H54 (cell line): Measurements from ENCODE around the gene BPNT1.
"Not testable (repeated sequence)": the region's sequence is repeated elsewhere in the genome, so short reads cannot be mapped to it uniquely, and the experiment has no call there.

ENCODE experiments used
- DNase-seq: peaks from one replicate; pipeline ENCODE4 v3.0.0; 2011; ENCODE audit warnings: low spot score, mixed read lengths; ENCODE audit not compliant: insufficient read length
- FAIRE-seq: peaks from 3 replicates; lab custom pipeline; 2011; peaks lifted over from hg19 to GRCh38; lab: Jason Lieb, UNC
- POLR2A ChIP-seq: IDR thresholded peaks from 2 replicates; pipeline ENCODE4 v1.6.1; 2011; ENCODE audit warnings: low read depth, mild to moderate bottlenecking, low read length

The BPNT1 gene

GRCh38 chr1:220089650-220090556, at the start of gene BPNT1:
Gene BPNT1, minus strand, starts transcription at chr1:220089788. Its CDS starts 9,942 bp downstream, at chr1:220079846.
- FAIRE-seq (peak; percentile 97), DNase-seq (peak; percentile 76)
- peak; percentile 87 for TF ChIP-seq POLR2A

GRCh38 chr1:220137019-220137786, 47.6 kb upstream of the BPNT1 start:
- FAIRE-seq (no peak), DNase-seq (no peak)
- TF ChIP-seq POLR2A = no peak

GRCh38 chr1:220135755-220136154, 46.2 kb upstream of the BPNT1 start:
- TF ChIP-seq POLR2A = no peak

DNA sequence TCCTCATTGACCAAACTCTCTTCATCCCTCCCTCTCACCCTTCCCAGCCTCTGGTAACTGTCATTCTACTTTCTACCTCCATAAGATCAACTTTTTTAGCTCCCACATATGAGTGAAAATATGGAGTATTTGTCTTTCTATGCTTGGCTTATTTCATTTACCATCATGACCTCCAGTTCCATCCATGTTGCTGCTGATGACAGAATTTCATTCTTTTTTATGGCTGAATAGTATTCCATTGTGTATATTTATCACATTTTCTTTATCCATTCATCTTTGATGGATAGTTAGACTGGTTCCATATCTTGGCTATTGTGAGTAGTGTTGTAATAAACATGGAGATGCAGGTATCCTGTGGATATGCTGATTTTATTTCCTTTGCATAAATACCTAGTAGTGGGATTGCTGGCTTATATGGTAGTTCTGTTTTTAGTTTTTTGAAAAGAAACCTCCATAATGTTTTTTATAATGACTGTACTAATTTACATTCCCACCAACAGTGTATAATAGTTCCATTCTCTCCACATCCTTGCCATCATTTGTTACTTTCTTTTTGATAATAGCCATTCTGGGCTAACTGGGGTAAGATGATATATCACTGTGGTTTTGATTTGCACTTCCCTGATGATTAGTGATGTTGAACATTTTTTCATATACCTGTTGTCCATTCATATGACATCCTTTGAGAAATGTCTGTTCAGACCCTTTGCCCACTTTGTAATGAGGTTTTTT, 40.1 kb upstream of the BPNT1 start:
- no peak for DNase-seq
- no peak for TF ChIP-seq POLR2A
- FAIRE-seq = peak; percentile 23

More at GRCh38 chr1:220135755-220136154, 46.2 kb upstream of the BPNT1 start:
- no peak for FAIRE-seq
- DNase-seq = no peak

GRCh38 chr1:220127076-220127475, 37.5 kb upstream of the BPNT1 start:
- FAIRE-seq (no peak), DNase-seq (no peak)
- TF ChIP-seq POLR2A = no peak

DNA sequence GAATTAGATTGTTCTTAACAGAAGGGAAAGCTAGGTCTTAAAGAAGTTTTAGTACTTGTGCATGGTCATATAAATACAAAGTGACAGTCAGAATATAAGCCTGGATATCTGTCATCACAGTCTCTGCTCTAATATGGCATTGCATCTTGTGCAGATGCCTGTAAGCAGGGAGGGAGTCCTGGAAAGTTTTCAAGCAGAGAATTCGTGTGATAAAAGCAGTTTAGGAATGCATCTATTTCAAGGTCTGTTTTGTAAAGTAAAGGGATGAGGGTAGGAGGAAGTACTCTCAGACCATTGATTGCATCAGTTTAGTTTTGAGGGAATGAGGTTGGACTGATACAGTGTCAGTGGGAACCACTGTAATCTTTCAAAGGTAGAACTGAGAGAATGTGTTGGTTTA, 35.0 kb upstream of the BPNT1 start:
- FAIRE-seq (no peak), DNase-seq (no peak)
- no peak for TF ChIP-seq POLR2A

- no peak for TF ChIP-seq POLR2A
- DNase-seq (no peak), FAIRE-seq (no peak)
Measured at GRCh38 chr1:220123889-220124288, 34.3 kb upstream of the BPNT1 start.

DNA sequence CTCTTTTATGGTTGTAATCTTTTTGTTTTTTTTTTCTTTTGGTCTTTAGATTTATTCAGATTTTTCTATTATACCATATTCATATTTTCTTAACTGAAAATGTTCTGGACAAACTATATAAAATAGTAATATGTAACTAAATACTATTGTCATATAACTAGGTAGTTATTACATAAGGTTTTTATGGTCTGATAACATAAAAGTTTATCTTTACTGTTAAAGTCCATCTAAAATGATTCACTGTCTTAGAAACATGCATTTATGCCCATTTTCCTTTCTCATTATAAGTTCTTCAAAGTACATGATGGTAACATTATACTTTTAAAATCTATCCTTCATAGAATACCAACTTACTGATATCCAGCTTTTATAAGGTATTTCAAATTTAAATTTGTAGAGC, 33.5 kb upstream of the BPNT1 start:
- FAIRE-seq = no peak
- no peak for TF ChIP-seq POLR2A
- no peak for DNase-seq

GRCh38 chr1:220121791-220122530, 32.4 kb upstream of the BPNT1 start:
- no peak for TF ChIP-seq POLR2A
- DNase-seq (no peak), FAIRE-seq (no peak)

- FAIRE-seq (no peak), DNase-seq (no peak)
- TF ChIP-seq POLR2A = no peak
Measured at GRCh38 chr1:220119043-220119512, 29.5 kb upstream of the BPNT1 start.

- FAIRE-seq (no peak), DNase-seq (no peak)
- no peak for TF ChIP-seq POLR2A
Measured at GRCh38 chr1:220113136-220113695, 23.6 kb upstream of the BPNT1 start.

GRCh38 chr1:220112600-220112999, 23.0 kb upstream of the BPNT1 start:
- not testable (repeated sequence) for DNase-seq, FAIRE-seq

DNA sequence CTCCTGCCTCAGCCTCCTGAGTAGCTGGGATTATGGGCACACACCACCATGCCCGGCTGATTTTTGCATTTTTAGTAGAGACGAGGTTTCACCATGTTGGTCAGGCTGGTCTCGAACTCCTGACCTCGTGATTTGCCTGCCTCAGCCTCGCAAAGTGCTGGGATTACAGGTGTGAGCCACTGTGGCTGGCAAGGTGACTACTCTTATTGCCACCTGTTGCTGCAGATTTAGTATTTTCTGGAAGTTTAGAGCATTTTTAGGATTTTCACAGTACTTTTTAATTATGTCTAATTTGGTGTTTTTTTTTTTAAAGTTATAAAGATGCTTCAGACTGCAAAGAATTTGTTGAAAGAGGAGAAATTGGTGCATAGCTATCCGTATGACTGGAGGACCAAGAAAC, 20.9 kb upstream of the BPNT1 start:
- not testable (repeated sequence) for DNase-seq, FAIRE-seq
